GOT3 (cell line): ENCODE data around the gene ORM2.
"Not testable (repeated sequence)": the region's sequence is repeated elsewhere in the genome, so short reads cannot be mapped to it uniquely, and the experiment has no call there.

Source experiments
- DNase-seq: peaks from one replicate; lab custom pipeline; 2025; ENCODE audit warnings: mixed read lengths; lab: John Stamatoyannopoulos, UW

ORM2 gene

GRCh38 chr9:114314881-114315722, 14.6 kb upstream of the ORM2 start:
- no peak for DNase-seq

GRCh38 chr9:114315723-114316363, 13.8 kb upstream of the ORM2 start:
- DNase-seq: no peak

GRCh38 chr9:114316605-114317230, 13.0 kb upstream of the ORM2 start:
- no peak for DNase-seq

GRCh38 chr9:114317665-114318357, 11.9 kb upstream of the ORM2 start:
- no peak for DNase-seq

- no peak for DNase-seq
These were observed 11.3 kb upstream of the ORM2 start for GRCh38 chr9:114318416-114318815.

GRCh38 chr9:114319147-114319546, 10.5 kb upstream of the ORM2 start:
- DNase-seq: no peak

GRCh38 chr9:114320710-114321109, 9.0 kb upstream of the ORM2 start:
- DNase-seq: not testable (repeated sequence)

GRCh38 chr9:114321759-114322158, 7.9 kb upstream of the ORM2 start:
- DNase-seq: no peak

GRCh38 chr9:114322160-114322818, 7.4 kb upstream of the ORM2 start:
- not testable (repeated sequence) for DNase-seq

GRCh38 chr9:114322831-114323531, 6.7 kb upstream of the ORM2 start, which contains the start of gene ORM1:
Gene ORM1, plus strand, starts transcription at chr9:114323098. Its CDS starts 36 bp downstream, at chr9:114323134.
- DNase-seq: not testable (repeated sequence)

- not testable (repeated sequence) for DNase-seq
These were observed 5.8 kb upstream of the ORM2 start for GRCh38 chr9:114323849-114324248.

- no peak for DNase-seq
These were observed 5.2 kb upstream of the ORM2 start for GRCh38 chr9:114324492-114324891.

- not testable (repeated sequence) for DNase-seq
These were observed 4.7 kb upstream of the ORM2 start for GRCh38 chr9:114324965-114325364.

- not testable (repeated sequence) for DNase-seq
These were observed 3.9 kb upstream of the ORM2 start for GRCh38 chr9:114325684-114326254.

GRCh38 chr9:114327749-114328148, 1.9 kb upstream of the ORM2 start:
- no peak for DNase-seq

- DNase-seq: not testable (repeated sequence)
These were observed 1.3 kb upstream of the ORM2 start for GRCh38 chr9:114328357-114328820.

- DNase-seq: not testable (repeated sequence)
These were observed 588 bp upstream of the ORM2 start for GRCh38 chr9:114328937-114329624.

- DNase-seq: no peak
These were observed 967 bp downstream of the ORM2 start for GRCh38 chr9:114330636-114331035.

GRCh38 chr9:114331229-114332195, 1.8 kb downstream of the ORM2 start:
- DNase-seq: not testable (repeated sequence)
